Common myeloid progenitor, CD34-positive (primary cell): ENCODE results near the gene STPG3.
"Not testable (repeated sequence)": the region's sequence is repeated elsewhere in the genome, so short reads cannot be mapped to it uniquely, and the experiment has no call there.

Experiments used
- CTCF ChIA-PET: fragments of 350-600 bp; sonication (Branson Sonifier 250); formaldehyde crosslinking; loops from one replicate; lab custom pipeline; 2021; ENCODE audit warnings: antibody characterized with exemption; lab: Charles Lee
- POLR2A ChIA-PET: fragments of 350-600 bp; sonication (Branson Sonifier 250); formaldehyde crosslinking; loops from one replicate; lab custom pipeline; 2021; ENCODE audit warnings: antibody characterized with exemption; lab: Charles Lee
- DNase-seq, 3 donors: peaks; one replicate each; pipeline versions ENCODE4 v3.0.0 to v3.0.0-alpha.2; 2013
- H3K27ac ChIP-seq, 2 experiments: 1 replicate in 1 of 2; 2 replicates in 1 of 2; pipeline ENCODE4 v1.7.0; 2013; ENCODE audit warnings: inconsistent platforms in 2 of 2, low read length in 2 of 2, mild to moderate bottlenecking in 2 of 2, low read depth in 1 of 2, moderate library complexity in 1 of 2; ENCODE audit not compliant: severe bottlenecking in 2 of 2, insufficient read depth in 1 of 2, poor library complexity in 1 of 2
- H3K27me3 ChIP-seq, 5 experiments: replicated peaks in 2 of 5; 1 replicate in 3 of 5; 2 replicates in 2 of 5; pipeline versions ENCODE4 v1.6.1 to v1.7.0; 2013; ENCODE audit warnings: low read length in 4 of 5, mild to moderate bottlenecking in 2 of 5, moderate library complexity in 2 of 5, inconsistent platforms in 1 of 5; ENCODE audit not compliant: insufficient read depth in 5 of 5, control insufficient read depth in 4 of 5
- H3K36me3 ChIP-seq, 4 experiments: 1 replicate in 2 of 4; 2 replicates in 2 of 4; pipeline versions ENCODE4 v1.6.1 to v1.7.0; 2013; ENCODE audit warnings: low read length in 3 of 4, control low read depth in 1 of 4, mild to moderate bottlenecking in 1 of 4; ENCODE audit not compliant: control insufficient read depth in 4 of 4, insufficient read depth in 4 of 4
- H3K4me1 ChIP-seq, 4 experiments: 1 replicate in 3 of 4; 2 replicates in 1 of 4; pipeline versions ENCODE4 v1.6.1 to v1.7.1; 2013; ENCODE audit warnings: low read length in 3 of 4, mild to moderate bottlenecking in 3 of 4, control low read depth in 1 of 4, inconsistent platforms in 1 of 4, moderate library complexity in 1 of 4; ENCODE audit not compliant: control insufficient read depth in 4 of 4, insufficient read depth in 4 of 4; ENCODE audit errors: control extremely low read depth in 1 of 4
- H3K4me3 ChIP-seq, 7 experiments: 1 replicate in 4 of 7; 2 replicates in 3 of 7; pipeline versions ENCODE4 v1.5.1 to v1.7.0; 2013; ENCODE audit warnings: mild to moderate bottlenecking in 7 of 7, low read length in 6 of 7, moderate library complexity in 6 of 7, inconsistent platforms in 2 of 7, low read depth in 2 of 7, control low read depth in 1 of 7; ENCODE audit not compliant: insufficient read depth in 4 of 7, control insufficient read depth in 1 of 7; ENCODE audit errors: extremely low read depth in 1 of 7
- H3K9me3 ChIP-seq, 5 experiments: 1 replicate in 4 of 5; 2 replicates in 1 of 5; pipeline versions ENCODE4 v1.6.1 to v1.7.1; 2013; ENCODE audit warnings: low read length in 4 of 5, mild to moderate bottlenecking in 2 of 5, inconsistent platforms in 1 of 5, low read depth in 1 of 5, moderate library complexity in 1 of 5; ENCODE audit not compliant: control insufficient read depth in 4 of 5, insufficient read depth in 2 of 5; ENCODE audit errors: control extremely low read depth in 1 of 5
- WGBS: methylation state at CpG from one replicate; pipeline ENCODE4 v1.1.5; 2013; ENCODE audit not compliant: insufficient coverage; 5-methylcytosine and 5-hydroxymethylcytosine counted together

STPG3 gene

DNA sequence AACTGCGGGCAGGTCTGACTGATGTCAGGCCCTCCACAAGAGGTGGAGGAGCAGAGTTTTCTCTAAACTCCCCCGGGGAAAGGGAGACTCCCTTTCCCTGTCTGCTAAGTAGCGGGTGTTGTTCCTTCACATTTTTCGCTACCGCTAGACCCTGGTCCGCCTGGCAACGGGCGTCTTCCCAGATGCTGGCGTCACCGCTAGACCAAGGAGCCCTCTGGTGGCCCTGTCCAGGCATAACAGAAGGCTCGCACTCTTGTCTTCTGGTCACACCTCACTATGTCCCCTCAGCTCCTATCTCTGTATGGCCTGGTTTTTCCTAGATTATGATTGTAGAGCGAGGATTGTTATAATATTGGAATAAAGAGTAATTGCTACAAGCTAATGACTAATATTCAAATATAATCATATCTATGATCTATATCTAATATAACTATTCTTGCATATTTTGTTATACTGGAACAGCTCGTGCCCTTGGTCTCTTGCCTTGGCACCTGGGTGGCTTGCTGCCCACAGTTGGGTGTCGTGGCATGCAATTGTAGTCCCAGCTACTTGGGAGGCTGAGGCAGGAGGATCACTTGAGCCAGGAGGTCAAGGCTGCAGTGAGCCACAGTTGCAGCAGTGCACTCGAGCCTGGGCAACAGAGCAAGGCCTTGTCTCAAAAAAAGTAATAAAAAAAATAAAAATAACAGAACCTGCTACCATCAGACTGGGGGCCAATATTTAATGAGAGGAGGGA is 11.3 kb downstream of the STPG3 start:
- peaks cover 6 to 50% (median 38%) of the 10 kb centered on the region in 4 experiments for H3K36me3 ChIP-seq
- POLR2A ChIA-PET: interaction anchor here (1.6 kb wide), 1 partner anchor 22 kb away, joined by 7 read pairs; the partner anchor contains the start of gene TUBB4B
- 90% methylated on average over 3 of the region's 15 CpGs for WGBS

DNA sequence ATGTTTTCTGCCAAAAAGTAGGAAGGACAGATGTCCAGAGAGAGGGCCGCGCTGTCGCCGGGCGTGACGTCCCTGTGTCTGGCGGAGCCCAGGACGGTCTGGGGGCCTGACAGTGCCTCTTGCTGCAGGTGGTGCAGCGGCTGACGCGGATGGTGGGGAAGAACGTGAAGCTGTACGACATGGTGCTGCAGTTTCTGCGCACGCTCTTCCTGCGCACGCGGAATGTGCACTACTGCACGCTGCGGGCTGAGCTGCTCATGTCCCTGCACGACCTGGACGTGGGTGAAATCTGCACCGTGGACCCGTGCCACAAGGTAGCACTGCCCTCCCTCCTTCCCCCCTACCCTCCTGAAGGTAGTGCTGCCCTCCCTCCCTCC is 11.8 kb downstream of the STPG3 start:
- H3K4me1 ChIP-seq: peaks cover 0 to 8% (median 4%) of the 10 kb centered on the region in 4 experiments
- no peaks in the 10 kb centered on the region for H3K9me3 ChIP-seq
- H3K27me3 ChIP-seq: no peaks in the 10 kb centered on the region
- DNase-seq: no peak
- WGBS: 94% methylated on average over 24 of the region's 24 CpGs
- peaks cover 6 to 51% (median 38%) of the 10 kb centered on the region in 4 experiments for H3K36me3 ChIP-seq
- ChIA-PET CTCF (interaction anchor here (0.6 to 2.5 kb wide), 4 partner anchors 9 to 74 kb away, joined by 3 to 10 read pairs (median 3); partner anchors contain the start of genes ANAPC2, SSNA1, TOR4A and TUBB4B), POLR2A (no interaction called here)
- H3K27ac ChIP-seq: no peak overlapping the region
- H3K4me3 ChIP-seq: no peak overlapping the region

More for the DNA sequence above, 11.3 kb downstream of the STPG3 start:
- not testable (repeated sequence) for H3K9me3 ChIP-seq, H3K27me3 ChIP-seq, H3K27ac ChIP-seq, H3K4me3 ChIP-seq, H3K4me1 ChIP-seq, DNase-seq
- CTCF ChIA-PET: interaction anchor here (0.6 to 2.5 kb wide), 6 partner anchors 9 to 74 kb away, joined by 3 to 11 read pairs (median 3); partner anchors contain the start of genes ANAPC2, SSNA1, TOR4A and TUBB4B

DNA sequence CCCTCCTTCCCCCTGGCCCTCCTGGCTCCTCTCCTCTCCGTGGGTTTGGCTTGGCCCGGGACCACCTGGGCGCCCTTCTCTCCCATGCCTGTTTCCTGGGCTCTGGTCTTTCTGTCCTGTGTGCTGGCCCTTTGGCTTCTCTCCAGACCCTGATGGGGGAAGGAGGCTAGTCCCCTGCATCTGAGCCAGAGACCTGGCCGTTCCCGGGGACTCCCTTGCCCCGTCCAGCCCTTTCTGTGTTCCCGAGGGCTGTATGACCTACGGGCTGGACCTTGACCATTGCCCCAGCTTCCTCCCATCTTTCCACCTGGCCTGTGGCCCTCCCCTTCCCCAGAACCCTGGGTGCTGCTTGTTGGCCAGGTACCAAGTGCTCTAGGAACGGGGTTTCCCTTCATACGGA is 12.4 kb downstream of the STPG3 start:
- Histone ChIP-seq H3K9me3 (no peaks in the 10 kb centered on the region), H3K4me3 (no peak overlapping the region), H3K4me1 (peaks cover 0 to 14% (median 10%) of the 10 kb centered on the region in 4 experiments), H3K27me3 (no peaks in the 10 kb centered on the region), H3K36me3 (peaks cover 6 to 48% (median 36%) of the 10 kb centered on the region in 4 experiments), H3K27ac (no peak overlapping the region)
- CTCF ChIA-PET: interaction anchor here (1.1 to 1.4 kb wide), 3 partner anchors 10 to 23 kb away, joined by 3 read pairs; partner anchors contain the start of genes TOR4A and TUBB4B
- DNase-seq: no peak
- WGBS: 93% methylated on average over 8 of the region's 10 CpGs
- POLR2A ChIA-PET: no interaction called here

DNA sequence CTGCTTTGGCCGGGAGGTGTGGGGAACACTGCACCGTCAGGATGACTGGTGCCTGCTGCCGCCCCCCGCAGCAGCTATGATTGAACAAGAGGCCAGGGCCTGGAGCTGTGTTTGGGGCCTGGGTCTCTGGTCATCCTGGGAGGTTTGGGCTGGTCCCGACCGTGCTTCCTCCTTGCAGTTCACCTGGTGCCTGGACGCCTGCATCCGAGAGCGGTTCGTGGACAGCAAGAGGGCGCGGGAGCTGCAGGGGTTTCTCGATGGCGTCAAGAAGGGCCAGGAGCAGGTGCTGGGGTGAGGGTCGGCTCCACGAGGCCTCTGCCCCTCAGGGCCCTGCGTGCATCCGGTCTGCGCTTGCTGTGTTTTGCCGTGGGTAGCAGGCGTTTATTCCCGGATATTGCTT is 13.0 kb downstream of the STPG3 start:
- WGBS: 99% methylated on average over 19 of the region's 22 CpGs
- CTCF ChIA-PET: interaction anchor here (1.4 kb wide), 2 partner anchors 10 to 13 kb away, joined by 3 read pairs; partner anchors contain the start of gene TOR4A
- Histone ChIP-seq H3K27ac (no peak overlapping the region), H3K4me1 (peaks cover 0 to 19% (median 15%) of the 10 kb centered on the region in 4 experiments), H3K9me3 (no peaks in the 10 kb centered on the region), H3K4me3 (no peak overlapping the region), H3K36me3 (peaks cover 7 to 50% (median 37%) of the 10 kb centered on the region in 4 experiments), H3K27me3 (no peaks in the 10 kb centered on the region)
- POLR2A ChIA-PET: no interaction called here
- DNase-seq: no peak

DNA sequence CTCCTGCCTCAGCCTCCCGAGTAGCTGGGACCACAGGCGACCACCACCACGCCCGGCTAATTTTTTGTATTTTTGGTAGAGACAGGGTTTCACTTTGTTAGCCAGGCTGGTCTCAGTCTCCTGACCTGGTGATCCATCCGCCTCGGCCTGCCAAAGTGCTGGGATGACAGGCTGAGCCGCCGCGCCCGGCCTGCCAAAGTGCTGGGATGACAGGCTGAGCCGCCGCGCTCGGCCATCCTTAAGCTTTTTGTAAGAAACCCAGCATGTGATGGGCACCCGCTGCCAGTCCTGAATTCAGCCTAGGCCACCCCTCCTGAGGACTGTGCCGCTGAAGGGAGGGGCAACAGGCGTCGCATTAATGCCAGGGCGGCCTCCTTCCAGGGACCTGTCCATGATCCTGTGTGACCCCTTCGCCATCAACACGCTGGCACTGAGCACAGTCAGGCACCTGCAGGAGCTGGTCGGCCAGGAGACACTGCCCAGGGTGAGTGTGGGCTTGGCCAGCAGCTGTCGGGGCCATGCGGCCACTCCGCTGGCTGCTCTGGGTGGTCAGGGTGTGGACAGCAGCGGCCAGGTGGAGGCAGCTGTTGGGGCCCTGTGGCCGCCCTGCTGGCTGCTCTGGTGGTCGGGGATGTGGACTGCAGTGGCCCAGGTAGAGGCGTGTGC is 14.5 kb downstream of the STPG3 start:
- Histone ChIP-seq H3K36me3 (peaks cover 5 to 56% (median 43%) of the 10 kb centered on the region in 4 experiments), H3K27me3 (no peaks in the 10 kb centered on the region), H3K9me3 (no peaks in the 10 kb centered on the region), H3K27ac (no peak overlapping the region), H3K4me3 (no peak overlapping the region), H3K4me1 (peaks cover 0 to 25% (median 18%) of the 10 kb centered on the region in 4 experiments)
- WGBS: 95% methylated on average over 23 of the region's 29 CpGs
- DNase-seq: no peak
- ChIA-PET CTCF (interaction anchor here (1.4 to 2.8 kb wide), 2 partner anchors 9 to 11 kb away, joined by 3 to 12 read pairs; partner anchors contain the start of gene NELFB), POLR2A (no interaction called here)

GRCh38 chr9:137266162-137266527 is 15.1 kb downstream of the STPG3 start:
- H3K27me3 ChIP-seq: no peaks in the 10 kb centered on the region
- peaks cover 0 to 30% (median 22%) of the 10 kb centered on the region in 4 experiments for H3K4me1 ChIP-seq
- no peak overlapping the region for H3K4me3 ChIP-seq
- ChIA-PET CTCF (interaction anchor here (2.8 kb wide), 1 partner anchor 9 kb away, joined by 12 read pairs; the partner anchor contains the start of gene NELFB), POLR2A (no interaction called here)
- peaks cover 5 to 58% (median 47%) of the 10 kb centered on the region in 4 experiments for H3K36me3 ChIP-seq
- no peak for DNase-seq
- no peak overlapping the region for H3K27ac ChIP-seq
- WGBS: 97% methylated on average over 9 of the region's 15 CpGs
- H3K9me3 ChIP-seq: no peaks in the 10 kb centered on the region
